GM18907 (cell line): ENCODE results near the gene UBE2QL1.

Experiments
- ATAC-seq: cut with Tn5 transposase; IDR thresholded peaks from one replicate; pipeline ENCODE4 v1.9.1; 2021; ENCODE audit warnings: mild to moderate bottlenecking, moderate library complexity; ENCODE audit not compliant: unreplicated experiment

Gene UBE2QL1, protein sequence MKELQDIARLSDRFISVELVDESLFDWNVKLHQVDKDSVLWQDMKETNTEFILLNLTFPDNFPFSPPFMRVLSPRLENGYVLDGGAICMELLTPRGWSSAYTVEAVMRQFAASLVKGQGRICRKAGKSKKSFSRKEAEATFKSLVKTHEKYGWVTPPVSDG

DNA sequence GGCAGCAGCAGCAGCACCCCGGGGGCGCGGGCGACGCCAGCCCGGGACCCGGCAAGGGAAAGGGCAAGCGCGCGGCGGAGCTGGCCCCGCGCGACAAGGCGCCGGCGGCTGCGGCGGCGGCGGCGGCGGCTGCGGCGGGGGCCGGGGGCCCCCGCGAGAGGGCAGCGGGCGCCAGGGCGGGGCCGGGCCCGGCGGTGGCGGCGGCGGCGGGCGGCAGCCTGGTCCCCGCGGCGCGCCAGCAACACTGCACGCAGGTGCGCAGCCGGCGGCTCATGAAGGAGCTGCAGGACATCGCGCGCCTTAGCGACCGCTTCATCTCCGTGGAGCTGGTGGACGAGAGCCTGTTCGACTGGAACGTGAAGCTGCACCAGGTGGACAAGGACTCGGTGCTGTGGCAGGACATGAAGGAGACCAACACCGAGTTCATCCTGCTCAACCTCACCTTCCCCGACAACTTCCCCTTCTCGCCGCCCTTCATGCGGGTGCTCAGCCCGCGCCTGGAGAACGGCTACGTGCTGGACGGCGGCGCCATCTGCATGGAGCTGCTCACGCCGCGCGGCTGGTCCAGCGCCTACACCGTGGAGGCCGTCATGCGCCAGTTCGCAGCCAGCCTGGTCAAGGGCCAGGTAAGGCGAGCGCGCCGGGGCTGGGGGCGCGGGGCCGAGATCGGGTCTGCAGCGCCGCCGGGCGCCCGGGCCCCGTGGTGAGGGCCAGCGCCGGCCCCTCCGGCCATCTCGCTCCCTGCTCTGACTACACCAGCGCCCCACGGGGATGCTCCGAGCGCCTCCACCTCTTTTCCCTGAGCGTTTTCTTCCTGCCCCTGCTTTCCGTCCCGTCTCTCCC is at the start of gene UBE2QL1:
UBE2QL1 (plus strand) TSS at position 238 of the 843 bp plus-strand sequence; CDS start at position 273, 35 bp downstream.
- no peak for ATAC-seq

DNA sequence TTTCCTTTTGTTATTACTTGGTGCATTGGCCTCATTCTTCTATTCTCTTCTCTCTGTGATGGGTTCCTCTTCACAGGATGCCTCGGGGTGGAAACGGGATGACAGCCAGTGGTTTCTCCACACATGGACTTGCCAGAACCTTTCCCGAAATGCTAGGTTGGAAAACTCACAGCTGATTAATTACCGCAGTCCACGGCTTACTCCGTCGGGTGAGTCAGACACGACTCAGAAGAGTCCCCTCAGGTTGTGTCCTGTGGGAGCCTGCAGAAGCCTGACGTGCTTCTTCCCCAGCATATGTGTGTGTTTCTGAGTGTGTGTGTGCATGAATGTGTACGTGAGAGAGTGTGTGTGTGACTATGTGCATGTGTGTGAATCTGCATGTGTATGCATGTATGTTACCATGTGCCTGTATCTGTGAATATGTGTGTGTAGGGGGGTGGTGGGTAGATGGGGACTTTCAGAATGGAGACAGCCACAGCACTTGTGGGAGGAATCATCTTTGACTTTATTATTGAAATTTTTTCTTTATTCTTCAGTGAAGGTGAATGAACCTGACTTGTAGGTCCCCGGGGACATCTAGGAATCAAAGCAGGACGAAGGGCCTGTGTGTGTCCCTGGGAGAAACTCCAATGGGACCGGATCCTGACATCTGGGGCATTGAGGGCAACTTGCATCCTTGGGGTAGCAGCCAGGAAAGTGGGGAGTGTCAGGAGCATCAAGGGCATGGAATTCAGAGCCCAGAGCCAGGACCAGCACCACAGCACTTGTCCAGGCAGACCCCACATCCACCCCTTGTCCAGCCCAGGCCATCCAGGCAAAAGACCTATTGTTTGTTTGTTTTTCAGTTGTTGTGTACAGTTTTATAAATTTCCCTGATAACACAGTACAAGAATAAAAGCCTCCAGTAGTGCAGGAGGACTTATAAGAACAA is 48.4 kb upstream of the UBE2QL1 start:
- no peak for ATAC-seq

DNA sequence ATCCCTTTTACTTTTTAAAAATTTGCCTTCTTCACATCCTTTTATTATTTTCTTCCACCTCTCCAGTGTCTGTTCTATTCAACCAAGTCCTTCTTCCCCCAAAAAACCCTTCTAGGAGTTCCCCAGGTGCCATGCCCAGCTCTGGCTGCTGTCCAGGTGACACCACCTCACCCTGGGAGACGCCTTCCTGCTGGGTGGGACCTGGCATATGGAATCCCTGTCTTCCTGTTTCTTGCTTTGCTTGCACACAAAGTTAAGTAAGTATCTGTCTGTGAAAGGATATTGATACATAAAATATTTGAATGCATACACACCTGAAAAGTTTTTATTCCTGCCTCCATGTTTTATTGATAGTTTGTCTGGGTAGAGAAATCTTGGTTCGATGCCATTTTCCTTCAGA is 47.2 kb upstream of the UBE2QL1 start:
- ATAC-seq = no peak

DNA sequence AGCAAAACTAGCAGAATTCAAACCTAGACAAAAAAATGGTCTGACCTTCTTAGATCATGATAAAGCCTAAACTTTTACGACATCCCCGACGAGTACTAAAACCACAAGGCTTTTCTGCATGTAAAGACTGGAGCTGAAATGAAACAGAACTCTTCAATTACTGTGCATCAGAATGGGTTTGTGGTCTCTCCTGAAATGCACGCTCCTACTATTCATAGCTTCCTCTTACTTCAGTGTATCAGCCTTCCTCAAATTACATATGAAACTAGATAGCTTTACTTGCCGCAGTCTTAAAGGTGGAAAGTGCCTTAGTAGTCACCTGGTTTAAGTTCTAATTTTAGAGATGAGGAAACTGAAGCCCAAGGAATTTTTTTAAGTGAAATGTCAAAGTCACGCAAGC is 45.7 kb upstream of the UBE2QL1 start:
- no peak for ATAC-seq

DNA sequence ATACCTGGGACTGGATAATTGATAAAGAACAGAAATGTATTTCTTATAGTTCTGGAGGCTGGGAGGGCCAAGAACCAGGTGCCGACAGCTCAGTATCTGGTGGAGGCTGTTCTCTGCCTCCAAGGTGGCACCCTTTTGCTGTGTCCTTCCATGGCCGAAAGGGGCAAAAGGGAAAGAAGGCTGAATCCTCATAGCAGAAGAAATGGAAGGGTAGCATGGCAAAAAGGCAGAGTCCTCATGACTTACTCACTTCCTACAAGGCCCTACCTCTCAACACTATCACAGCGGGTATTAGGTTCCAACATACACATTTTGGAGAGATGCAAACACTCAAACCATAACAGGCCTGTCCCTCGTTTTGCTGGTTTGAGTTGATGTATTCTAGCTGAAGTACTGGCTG is 45.2 kb upstream of the UBE2QL1 start:
- ATAC-seq = no peak

DNA sequence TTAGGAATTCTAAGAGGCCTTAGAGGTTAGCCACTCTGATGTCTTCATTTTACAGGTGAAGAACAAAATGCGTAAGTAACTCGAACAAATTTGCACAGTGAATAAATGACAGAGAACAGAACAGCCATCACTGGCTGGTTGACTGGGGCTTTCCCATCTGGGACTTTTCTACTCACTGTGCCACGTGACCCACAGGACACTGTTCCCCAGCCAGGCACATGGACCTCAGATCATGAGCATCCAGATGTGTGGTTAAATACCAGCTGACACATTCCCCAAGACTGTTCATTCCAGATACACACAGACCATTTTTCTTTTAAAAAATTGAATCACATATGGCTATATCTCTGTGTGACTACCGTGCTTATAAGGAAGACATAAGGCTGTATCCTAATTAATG is 44.5 kb upstream of the UBE2QL1 start:
- ATAC-seq = no peak

DNA sequence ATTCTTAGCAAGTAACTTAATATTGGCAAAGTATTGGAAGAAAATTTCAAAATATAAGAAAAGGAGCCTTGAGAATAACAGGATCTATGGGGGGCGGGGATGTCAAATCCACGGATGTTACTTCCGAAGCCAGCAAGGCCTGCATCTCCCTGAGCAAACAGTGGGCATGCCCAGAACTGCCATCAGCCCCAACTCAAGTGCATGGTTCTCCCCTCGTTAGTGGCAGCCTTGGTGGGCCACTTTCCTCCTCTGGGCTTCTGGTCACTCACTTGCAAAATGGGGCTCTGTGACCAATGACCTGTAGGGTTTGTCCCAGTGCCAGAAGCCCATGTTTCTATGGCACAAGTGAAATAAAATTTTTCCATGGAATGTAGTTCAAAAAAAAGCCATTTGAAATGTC is 43.1 kb upstream of the UBE2QL1 start:
- ATAC-seq = no peak

DNA sequence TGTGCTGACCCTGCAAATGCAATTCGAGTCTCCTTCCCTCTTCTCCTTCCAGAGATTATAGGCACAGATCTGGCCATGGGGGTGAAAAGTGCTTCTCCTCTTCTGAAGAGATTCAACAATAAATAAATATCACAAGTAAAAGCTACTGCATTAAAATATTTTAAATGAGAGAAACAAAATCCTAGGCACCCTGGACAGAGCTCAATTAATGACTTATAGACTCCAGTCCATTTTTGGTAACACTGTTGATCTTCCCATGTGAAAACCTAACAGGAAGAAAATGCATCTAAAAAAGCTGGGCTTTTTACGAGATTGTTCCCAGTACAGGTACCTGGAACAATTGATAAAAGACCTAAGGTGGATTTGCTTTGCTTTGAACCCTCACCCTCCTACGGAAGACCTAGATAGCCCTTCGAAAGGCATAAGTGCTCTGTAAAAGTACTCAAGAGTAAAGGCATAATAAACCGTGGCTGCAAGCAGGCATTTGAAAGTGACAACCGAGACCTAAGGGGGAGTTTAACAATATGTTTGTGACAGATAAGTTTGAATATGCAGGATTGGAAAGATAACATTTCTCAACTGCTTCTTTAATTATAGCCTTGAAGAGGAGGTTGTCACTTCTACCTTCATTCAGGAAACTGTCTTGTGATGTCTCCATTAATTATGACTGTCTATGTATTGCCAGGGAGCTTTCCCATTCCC is 41.0 kb upstream of the UBE2QL1 start:
- ATAC-seq = no peak

DNA sequence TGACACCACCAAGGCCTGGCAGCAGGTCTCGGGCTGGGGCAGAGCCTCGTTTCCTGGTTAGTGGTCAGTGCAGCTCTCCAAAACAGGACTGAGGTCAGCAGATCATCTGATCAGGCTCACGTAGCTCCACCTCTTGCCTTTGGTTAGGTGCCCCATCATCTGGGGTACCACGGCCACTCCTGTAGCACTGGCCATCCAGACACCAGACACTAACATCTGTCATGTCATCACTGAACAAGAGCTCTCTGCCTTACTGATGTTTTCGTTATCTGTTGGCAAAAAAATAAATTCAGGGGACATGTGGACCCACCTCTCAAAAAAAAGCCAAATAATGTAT is 40.4 kb upstream of the UBE2QL1 start:
- ATAC-seq = no peak

DNA sequence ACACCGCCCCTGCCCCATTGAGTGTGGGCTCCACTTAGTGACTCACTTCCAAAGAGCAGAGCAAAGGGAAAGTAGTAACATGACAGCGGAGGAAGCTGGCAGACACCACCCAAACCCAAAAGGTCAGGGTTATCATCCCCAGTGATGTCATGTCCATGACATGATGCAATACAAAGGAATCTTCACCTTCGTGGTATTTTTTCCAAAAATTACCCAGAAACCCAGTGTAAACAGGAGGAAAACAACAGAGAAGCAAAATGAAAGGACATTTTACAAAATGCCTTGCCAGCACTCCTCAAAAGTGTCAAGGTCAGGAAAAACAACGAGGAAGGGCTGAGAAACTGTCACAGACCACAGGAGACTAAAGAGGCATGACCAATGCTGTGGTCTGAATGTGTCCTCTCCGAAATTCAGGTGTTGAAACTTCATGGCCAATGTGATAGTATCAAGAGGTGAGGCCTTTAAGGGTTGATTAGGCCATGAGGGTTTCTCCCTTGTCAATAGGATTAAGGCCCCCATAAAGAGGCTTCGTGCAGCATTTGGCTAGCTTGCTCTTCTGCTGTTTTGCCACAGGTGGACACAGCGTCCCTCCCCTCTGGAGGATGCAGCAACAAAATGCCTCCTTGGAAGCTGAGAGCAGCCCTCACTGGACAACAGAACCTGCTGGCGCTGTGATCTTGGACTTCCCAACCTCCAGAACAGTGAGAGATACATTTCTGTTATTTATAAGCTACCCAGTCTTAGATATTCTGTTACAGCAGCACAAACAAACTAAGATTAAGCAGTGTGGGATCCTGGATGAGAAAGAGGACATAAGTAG is 39.8 kb upstream of the UBE2QL1 start:
- no peak for ATAC-seq

DNA sequence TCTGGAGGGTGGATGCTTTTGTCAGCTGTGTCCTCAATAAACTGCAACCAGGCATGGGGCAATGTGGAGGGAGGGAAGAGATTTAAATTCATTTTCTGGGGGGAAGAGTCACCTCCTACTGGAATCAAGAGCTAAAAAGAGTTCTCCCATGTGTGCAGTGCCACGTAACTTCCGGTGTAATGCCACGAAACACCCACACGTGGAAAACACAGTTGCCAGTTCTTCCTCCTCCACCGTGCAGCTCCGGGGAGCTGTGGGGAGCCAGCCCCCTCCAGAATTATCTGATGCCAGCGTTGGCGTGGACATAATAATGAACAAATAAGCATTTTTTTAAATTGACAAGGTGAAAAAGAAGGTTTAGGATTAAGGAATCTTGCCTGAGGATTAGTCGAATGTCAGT is 38.2 kb upstream of the UBE2QL1 start:
- ATAC-seq = no peak

DNA sequence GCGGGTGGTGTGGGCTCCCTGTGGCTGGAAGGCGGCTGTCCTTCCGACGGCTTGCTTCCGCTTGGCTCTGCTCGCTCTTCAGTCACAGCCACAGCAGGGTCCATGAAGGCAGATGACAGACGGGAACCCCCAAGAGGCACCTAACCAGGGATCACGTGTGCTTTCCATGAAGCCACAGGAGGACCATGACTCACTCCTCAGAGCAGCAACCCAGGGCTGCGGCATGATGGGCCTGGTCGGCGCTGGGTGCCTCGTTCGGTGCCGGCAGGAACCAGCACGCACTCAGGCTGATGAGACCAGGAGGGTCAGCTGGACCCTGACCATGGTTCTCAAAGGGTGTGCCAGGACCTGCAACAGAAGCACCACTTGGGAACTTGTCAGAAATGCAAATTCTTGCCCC is 37.5 kb upstream of the UBE2QL1 start:
- no peak for ATAC-seq

DNA sequence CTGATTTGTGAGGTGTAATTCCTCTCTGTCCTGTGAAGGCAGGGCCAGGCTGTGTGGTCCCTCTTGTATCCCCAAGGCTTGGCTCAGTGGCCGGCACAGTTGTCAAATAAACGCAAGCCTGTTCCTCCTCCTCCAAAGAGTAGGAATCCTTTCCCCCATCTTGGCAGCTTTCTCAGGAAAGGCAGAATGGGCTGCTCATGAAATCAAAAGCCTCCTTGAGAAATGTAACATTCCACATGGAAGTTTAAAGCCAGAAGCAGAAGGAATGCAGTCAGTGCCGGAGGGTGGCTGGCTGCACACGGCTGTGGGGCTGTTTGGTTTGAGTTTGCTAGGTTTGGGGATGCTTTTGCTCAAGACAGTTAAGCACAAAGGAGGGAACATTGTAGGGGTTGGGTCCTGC is 35.8 kb upstream of the UBE2QL1 start:
- ATAC-seq = no peak

DNA sequence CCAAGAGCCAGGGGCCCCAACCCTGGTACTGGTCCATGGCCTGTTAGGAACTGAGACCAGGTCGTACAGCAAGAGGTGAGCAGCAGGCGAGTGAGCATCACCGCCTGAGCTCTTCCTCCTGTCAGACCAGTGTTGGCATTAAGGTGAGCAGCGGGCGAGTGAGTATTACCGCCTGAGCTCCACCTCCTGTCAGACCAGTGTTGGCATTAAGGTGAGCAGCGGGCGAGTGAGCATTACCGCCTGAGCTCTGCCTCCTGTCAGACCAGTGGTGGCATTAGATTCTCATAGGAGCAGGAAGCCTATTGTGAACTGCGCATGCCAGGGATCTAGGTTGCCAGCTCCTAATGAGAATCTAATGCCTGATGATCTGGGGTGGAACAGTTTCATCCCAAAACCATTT is 31.0 kb upstream of the UBE2QL1 start:
- ATAC-seq = no peak

DNA sequence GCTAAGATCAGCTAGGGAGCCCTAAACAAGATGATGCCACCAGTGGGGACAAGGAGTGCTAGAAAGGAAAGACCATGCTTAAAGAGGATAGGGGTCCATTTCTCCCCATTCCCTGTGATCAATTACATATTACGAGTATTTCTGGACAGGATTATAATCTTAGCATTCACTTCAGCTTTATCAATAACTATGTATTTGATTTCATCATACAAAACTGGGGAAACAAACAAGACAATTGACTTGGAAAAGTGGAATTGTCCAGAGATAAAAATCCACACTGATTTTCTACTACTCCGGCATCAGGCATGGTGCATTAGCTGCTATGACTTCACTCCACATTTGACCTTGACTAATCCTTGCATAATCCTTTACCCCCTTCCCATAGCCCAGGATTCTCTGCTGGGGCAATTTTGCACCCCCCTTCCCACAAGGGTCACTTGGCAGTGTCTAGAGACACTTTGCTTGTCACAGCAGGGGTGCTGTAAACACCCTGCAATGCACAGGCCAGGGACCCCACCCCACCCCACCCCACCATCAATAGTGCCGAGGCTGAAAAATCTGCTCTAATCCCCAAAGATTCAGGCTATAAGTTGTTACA is 29.9 kb upstream of the UBE2QL1 start:
- no peak for ATAC-seq

DNA sequence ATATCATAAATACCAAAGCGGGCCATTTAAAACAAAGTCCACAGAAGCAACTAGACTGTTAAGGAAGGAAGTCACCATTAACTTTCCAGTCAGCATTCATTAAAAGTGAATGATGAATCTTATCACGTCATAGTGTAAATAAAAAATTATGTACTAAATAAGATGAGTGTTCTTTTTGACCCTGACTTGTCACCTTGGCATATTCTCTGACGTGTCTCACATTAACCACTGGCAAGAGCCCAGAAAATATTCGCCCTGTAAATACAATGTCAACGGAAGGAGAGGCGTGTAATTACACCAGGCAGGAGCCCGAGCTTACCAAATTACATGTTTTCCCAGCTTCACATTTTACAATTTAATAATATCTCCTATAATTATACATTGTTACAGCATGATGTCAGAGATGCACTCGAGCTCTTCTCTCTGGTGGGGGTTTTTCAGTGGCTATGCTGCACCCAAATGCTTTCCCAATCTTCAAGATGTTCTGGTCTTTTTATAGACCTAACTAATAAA is 29.3 kb upstream of the UBE2QL1 start:
- no peak for ATAC-seq

DNA sequence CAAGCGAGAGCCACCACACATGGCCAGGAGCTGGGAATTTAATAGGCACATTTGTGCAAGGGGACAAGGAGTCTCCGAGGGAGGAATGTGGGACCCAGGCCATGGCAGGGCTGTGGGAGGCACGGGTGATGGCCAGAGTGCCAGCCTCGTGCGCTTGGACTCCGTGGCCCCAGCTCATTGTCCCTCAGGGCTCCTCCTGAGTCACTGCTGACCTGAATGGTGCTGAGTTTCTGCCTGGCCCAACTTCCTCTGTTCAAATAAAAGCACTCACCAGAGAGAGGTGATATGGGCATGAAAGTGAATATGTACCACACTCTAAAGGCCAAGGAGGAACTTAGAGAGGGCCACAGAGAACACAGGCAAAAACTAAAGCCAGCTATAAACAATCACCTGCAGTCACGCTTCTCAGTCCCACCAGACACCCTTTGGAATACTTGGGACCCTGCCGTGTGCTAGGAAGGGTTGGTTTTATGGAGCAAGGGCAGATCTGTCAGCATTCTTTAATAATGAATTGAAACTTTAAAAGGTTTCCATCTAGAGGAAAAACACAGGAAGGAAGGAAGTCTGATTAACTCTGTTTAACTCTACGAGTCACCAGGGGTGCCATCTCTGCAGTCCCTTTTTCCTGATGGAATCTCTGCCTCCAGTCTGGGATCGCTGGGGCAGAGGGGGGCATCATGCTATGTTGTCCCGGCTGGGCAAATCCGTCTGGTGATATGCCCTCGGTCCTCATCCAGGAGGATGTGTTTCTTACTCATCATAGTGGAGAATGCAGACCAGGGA is 25.1 kb upstream of the UBE2QL1 start:
- ATAC-seq = no peak

DNA sequence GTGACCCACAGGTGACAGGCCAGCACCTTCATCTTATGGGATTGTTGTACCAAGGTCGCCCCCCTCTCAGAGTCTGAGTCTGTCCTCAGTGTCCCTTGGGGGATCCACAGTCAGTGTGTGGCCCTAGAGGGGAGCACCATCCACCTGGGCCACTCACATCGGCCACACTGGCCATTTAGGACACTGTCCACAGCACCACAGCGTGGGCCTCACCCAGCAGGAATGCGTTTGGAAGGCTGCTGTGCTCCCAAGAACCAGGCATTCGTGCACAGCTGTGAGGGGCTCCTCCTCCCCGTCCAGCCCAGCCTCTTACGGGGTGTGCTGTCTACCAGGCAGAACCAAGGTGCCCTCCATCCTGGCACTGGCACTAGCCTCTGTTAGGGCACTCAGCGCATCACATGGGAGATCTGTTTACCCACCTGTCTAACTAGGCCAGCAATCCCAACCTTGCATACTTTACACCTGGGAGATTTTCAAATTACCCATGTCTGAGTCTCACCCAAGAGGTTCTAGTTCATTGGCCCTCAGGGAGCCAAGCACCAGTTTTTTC is 24.5 kb upstream of the UBE2QL1 start:
- ATAC-seq = no peak

DNA sequence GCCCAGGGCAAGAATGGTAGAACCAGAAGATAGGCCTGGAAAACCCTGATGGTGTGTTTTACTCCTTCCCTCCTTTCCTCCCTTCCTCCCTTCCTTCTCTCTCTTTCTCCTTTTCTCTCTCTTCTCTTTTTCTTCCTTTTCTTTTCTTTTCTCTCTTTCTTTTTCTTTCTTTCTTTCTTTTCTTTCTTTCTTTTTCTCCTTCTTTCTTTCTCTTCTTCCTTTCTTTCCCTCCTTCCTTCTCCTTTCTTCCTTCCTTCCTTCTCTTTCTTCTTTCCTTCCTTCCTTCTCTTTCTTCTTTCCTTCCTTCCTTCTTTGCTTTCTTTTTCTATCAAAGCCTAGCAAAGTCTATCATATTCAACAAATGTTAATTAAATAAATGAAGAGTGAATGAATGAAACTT is 24.0 kb upstream of the UBE2QL1 start:
- ATAC-seq = no peak
